GM19193 (cell line): Measurements from ENCODE around the gene GNLY.

Experiments used
- POLR2A ChIP-seq: IDR thresholded peaks from 4 replicates; pipeline ENCODE4 v1.6.1; 2011; ENCODE audit not compliant: insufficient read depth, insufficient read length; ENCODE audit errors: extremely low read depth

Gene GNLY

GRCh38 chr2:85661139-85661858 is 32.9 kb upstream of the GNLY start:
- no peak for TF ChIP-seq POLR2A

- TF ChIP-seq POLR2A: no peak
Measured at GRCh38 chr2:85662899-85663593, 31.1 kb upstream of the GNLY start.

- no peak for TF ChIP-seq POLR2A
Measured at GRCh38 chr2:85663594-85664565, 30.3 kb upstream of the GNLY start.

GRCh38 chr2:85665264-85665937 is 28.8 kb upstream of the GNLY start:
- TF ChIP-seq POLR2A: no peak

- TF ChIP-seq POLR2A: no peak
Measured at GRCh38 chr2:85666016-85666415, 28.1 kb upstream of the GNLY start.

GRCh38 chr2:85666435-85667316 is 27.5 kb upstream of the GNLY start:
- no peak for TF ChIP-seq POLR2A

GRCh38 chr2:85667561-85668008 is 26.6 kb upstream of the GNLY start:
- no peak for TF ChIP-seq POLR2A

- no peak for TF ChIP-seq POLR2A
Measured at GRCh38 chr2:85668009-85668856, 25.9 kb upstream of the GNLY start, which contains the start of gene SFTPB. Gene SFTPB (minus strand): TSS chr2:85668199. CDS start chr2:85668183, 16 bp downstream.

- no peak for TF ChIP-seq POLR2A
Measured at GRCh38 chr2:85668857-85669142, 25.4 kb upstream of the GNLY start.

GRCh38 chr2:85669549-85669948 is 24.6 kb upstream of the GNLY start:
- no peak for TF ChIP-seq POLR2A

- no peak for TF ChIP-seq POLR2A
Measured at GRCh38 chr2:85672456-85672855, 21.7 kb upstream of the GNLY start.

GRCh38 chr2:85673716-85674375 is 20.3 kb upstream of the GNLY start:
- no peak for TF ChIP-seq POLR2A
